Activated CD8-positive, alpha-beta memory T cell treated with anti-CD3 and anti-CD28 coated beads, Interleukin-2, amount 50 U/mL, for 1 hour (primary cell): Measurements from ENCODE around the gene TEX29.

Source experiments
- DNase-seq: peaks from one replicate; pipeline ENCODE4 v3.0.0-alpha.2; 2020; ENCODE audit errors: extremely low read depth

Gene TEX29

GRCh38 chr13:111392486-111392885, 72.0 kb downstream of the TEX29 start:
- no peak for DNase-seq

- no peak for DNase-seq
Measured at GRCh38 chr13:111393221-111393790, 72.9 kb downstream of the TEX29 start.
